Measurements from ENCODE around the gene ACOT2.
"Not testable (repeated sequence)": the region's sequence is repeated elsewhere in the genome, so short reads cannot be mapped to it uniquely, and the experiment has no call there.

ACOT2 gene

GRCh38 chr14:73568886-73569184 is 178 bp upstream of the ACOT2 start:
- DNase-seq, result not testable (repeated sequence)

GRCh38 chr14:73570913-73571312 is 1.9 kb downstream of the ACOT2 start:
- DNase-seq, result not testable (repeated sequence)

GRCh38 chr14:73573034-73573433 is 4.0 kb downstream of the ACOT2 start:
- not testable (repeated sequence) for DNase-seq

- not testable (repeated sequence) for DNase-seq
Measured at GRCh38 chr14:73573740-73574139, 4.7 kb downstream of the ACOT2 start.

- DNase-seq, result not testable (repeated sequence)
Measured at GRCh38 chr14:73574251-73574650, 5.2 kb downstream of the ACOT2 start.

- no peak for DNase-seq
Measured at GRCh38 chr14:73576391-73576790, 7.4 kb downstream of the ACOT2 start.

GRCh38 chr14:73577214-73577613 is 8.2 kb downstream of the ACOT2 start:
- DNase-seq, result not testable (repeated sequence)

- DNase-seq, result not testable (repeated sequence)
Measured at GRCh38 chr14:73582102-73582979, 13.3 kb downstream of the ACOT2 start.

GRCh38 chr14:73588695-73589094 is 19.7 kb downstream of the ACOT2 start:
- DNase-seq, result no peak

- DNase-seq, result no peak
Measured at GRCh38 chr14:73589116-73589515, 20.1 kb downstream of the ACOT2 start.

- not testable (repeated sequence) for DNase-seq
Measured at GRCh38 chr14:73590673-73591004, 21.6 kb downstream of the ACOT2 start.

GRCh38 chr14:73591690-73592449 is 22.9 kb downstream of the ACOT2 start, which contains the start of gene ACOT4:
Gene ACOT4 (plus strand): TSS chr14:73591873. CDS start chr14:73591960, 87 bp downstream.
- DNase-seq, result peak; percentile 20

- no peak for DNase-seq
Measured at GRCh38 chr14:73594491-73594890, 25.5 kb downstream of the ACOT2 start.

- DNase-seq, result no peak
Measured at GRCh38 chr14:73599499-73599898, 30.5 kb downstream of the ACOT2 start.

- no peak for DNase-seq
Measured at GRCh38 chr14:73602994-73603393, 34.0 kb downstream of the ACOT2 start.

- no peak for DNase-seq
Measured at GRCh38 chr14:73606271-73606670, 37.3 kb downstream of the ACOT2 start.

- DNase-seq, result no peak
Measured at GRCh38 chr14:73607241-73607640, 38.2 kb downstream of the ACOT2 start.

GRCh38 chr14:73610687-73611086 is 41.7 kb downstream of the ACOT2 start:
- no peak for DNase-seq

- DNase-seq, result no peak
Measured at GRCh38 chr14:73612339-73613045, 43.5 kb downstream of the ACOT2 start, which contains the start of gene ACOT6. Gene ACOT6 (plus strand): TSS chr14:73612517. CDS start chr14:73612572, 55 bp downstream.

- DNase-seq, result no peak
Measured at GRCh38 chr14:73613046-73613383, 44.0 kb downstream of the ACOT2 start.

GRCh38 chr14:73613419-73613963 is 44.5 kb downstream of the ACOT2 start:
- DNase-seq, result no peak

GRCh38 chr14:73616831-73617230 is 47.8 kb downstream of the ACOT2 start:
- no peak for DNase-seq

- DNase-seq, result no peak
Measured at GRCh38 chr14:73619524-73619923, 50.5 kb downstream of the ACOT2 start.

All from DMS153 (cell line).